H54 (cell line): ENCODE data around the gene PAPSS1.
"Not testable (repeated sequence)": the region's sequence is repeated elsewhere in the genome, so short reads cannot be mapped to it uniquely, and the experiment has no call there.

Source experiments
- DNase-seq: peaks from one replicate; pipeline ENCODE4 v3.0.0; 2011; ENCODE audit warnings: low spot score, mixed read lengths; ENCODE audit not compliant: insufficient read length
- FAIRE-seq: peaks from 3 replicates; lab custom pipeline; 2011; peaks lifted over from hg19 to GRCh38; lab: Jason Lieb, UNC
- POLR2A ChIP-seq: IDR thresholded peaks from 2 replicates; pipeline ENCODE4 v1.6.1; 2011; ENCODE audit warnings: low read depth, mild to moderate bottlenecking, low read length

The PAPSS1 gene

GRCh38 chr4:107740381-107740780 is 20.3 kb upstream of the PAPSS1 start:
- no peak for TF ChIP-seq POLR2A
- DNase-seq (no peak), FAIRE-seq (no peak)

- FAIRE-seq: no peak
- DNase-seq: no peak
- TF ChIP-seq POLR2A: no peak
Measured at GRCh38 chr4:107737450-107737849, 17.4 kb upstream of the PAPSS1 start.

GRCh38 chr4:107736924-107737448 is 17.0 kb upstream of the PAPSS1 start:
- peak; percentile 22 for DNase-seq
- TF ChIP-seq POLR2A: no peak
- no peak for FAIRE-seq

GRCh38 chr4:107736037-107736436 is 16.0 kb upstream of the PAPSS1 start:
- no peak for TF ChIP-seq POLR2A
- FAIRE-seq (no peak), DNase-seq (no peak)

- TF ChIP-seq POLR2A: no peak
- DNase-seq: no peak
- FAIRE-seq: no peak
Measured at GRCh38 chr4:107734120-107734519, 14.1 kb upstream of the PAPSS1 start.

- FAIRE-seq (no peak), DNase-seq (no peak)
- no peak for TF ChIP-seq POLR2A
Measured at GRCh38 chr4:107733431-107733925, 13.4 kb upstream of the PAPSS1 start.

- DNase-seq, FAIRE-seq: not testable (repeated sequence)
Measured at GRCh38 chr4:107729050-107729449, 9.0 kb upstream of the PAPSS1 start.

GRCh38 chr4:107726131-107726925 is 6.3 kb upstream of the PAPSS1 start:
- DNase-seq, FAIRE-seq: not testable (repeated sequence)

GRCh38 chr4:107725281-107725859 is 5.3 kb upstream of the PAPSS1 start:
- DNase-seq (no peak), FAIRE-seq (no peak)
- TF ChIP-seq POLR2A: no peak

- not testable (repeated sequence) for FAIRE-seq, DNase-seq
Measured at GRCh38 chr4:107723331-107723730, 3.3 kb upstream of the PAPSS1 start.

- no peak for FAIRE-seq
- no peak for DNase-seq
- TF ChIP-seq POLR2A: no peak
Measured at GRCh38 chr4:107721436-107722100, 1.5 kb upstream of the PAPSS1 start.

GRCh38 chr4:107719207-107719921 is 670 bp downstream of the PAPSS1 start:
- no peak for FAIRE-seq

GRCh38 chr4:107718351-107718965 is 1.6 kb downstream of the PAPSS1 start:
- DNase-seq (no peak), FAIRE-seq (no peak)
- TF ChIP-seq POLR2A: no peak

More at GRCh38 chr4:107719207-107719921, 670 bp downstream of the PAPSS1 start:
- DNase-seq: peak; percentile 15
- no peak for TF ChIP-seq POLR2A
